SK-N-SH (cell line): ENCODE measurements around the gene SMIM30. TPM values are rescaled to one million over a fixed set of nuclear protein-coding genes. Genes with fewer than 3 reads are reported as not detected.
"Not testable (repeated sequence)": the region's sequence is repeated elsewhere in the genome, so short reads cannot be mapped to it uniquely, and the experiment has no call there.

Experiments
- CTCF ChIA-PET: fragments of 300-600, 350-600 bp; formaldehyde crosslinking; extraction: SDS; loops from one replicate; lab custom pipeline; 2021; lab: Yijun Ruan, JAX
- POLR2A ChIA-PET: fragments of 350-600 bp; sonication (Branson Sonifier 250); formaldehyde crosslinking; extraction: SDS; loops from one replicate; lab custom pipeline; 2020; ENCODE audit warnings: antibody characterized with exemption, inconsistent platforms; lab: Yijun Ruan, JAX
- DNase-seq: peaks from one replicate; pipeline ENCODE4 v3.0.0; 2012
- H2AFZ ChIP-seq: fragments of 200-600 bp; sonication (generic); 2 replicates; pipeline ENCODE4 v1.8.1; 2016; ENCODE audit warnings: antibody characterized with exemption, mild to moderate bottlenecking, low read depth
- H3F3A ChIP-seq: fragments of 200-600 bp; sonication (generic); replicated peaks from 2 replicates; pipeline ENCODE3; 2016; ENCODE audit warnings: antibody characterized with exemption, mild to moderate bottlenecking; ENCODE audit not compliant: insufficient read depth
- H3K27ac ChIP-seq, 2 experiments: fragments of 200-500 bp in 1 of 2; fragments of 200-600 bp in 1 of 2; sonication (Bioruptor generic) in 1 of 2; sonication (generic), shearing (Covaris generic) in 1 of 2; 2 replicates each; pipeline versions ENCODE4 v1.5.1 to v1.6.1; 2014 to 2016; ENCODE audit warnings: low read depth in 2 of 2, inconsistent platforms in 1 of 2, low read length in 1 of 2, mild to moderate bottlenecking in 1 of 2, mixed read lengths in 1 of 2
- H3K27me3 ChIP-seq: fragments of 200-600 bp; sonication (generic), shearing (Covaris generic); 2 replicates; pipeline ENCODE4 v1.6.1; 2016; ENCODE audit warnings: mixed run types; ENCODE audit not compliant: insufficient read depth
- H3K36me3 ChIP-seq, 2 experiments: fragments of 200-500 bp in 1 of 2; fragments of 200-600 bp in 1 of 2; sonication (Bioruptor generic) in 1 of 2; sonication (generic) in 1 of 2; replicated peaks in 1 of 2; 2 replicates each; pipeline versions ENCODE3 to v1.5.1; 2014 to 2016; ENCODE audit warnings: low read length in 1 of 2, mild to moderate bottlenecking in 1 of 2; ENCODE audit not compliant: insufficient read depth in 2 of 2, control insufficient read depth in 1 of 2
- H3K4me1 ChIP-seq, 2 experiments: fragments of 200-500 bp in 1 of 2; fragments of 200-600 bp in 1 of 2; sonication (Bioruptor generic) in 1 of 2; sonication (generic), shearing (Covaris generic) in 1 of 2; 2 replicates each; pipeline versions ENCODE4 v1.5.1 to v1.6.1; 2014 to 2016; ENCODE audit warnings: low read depth in 1 of 2, low read length in 1 of 2, mixed run types in 1 of 2; ENCODE audit not compliant: insufficient read depth in 2 of 2, control insufficient read depth in 1 of 2
- H3K4me2 ChIP-seq: fragments of 200-600 bp; sonication (generic), shearing (Covaris generic); 2 replicates; pipeline ENCODE4 v1.6.1; 2017; ENCODE audit warnings: mixed run types
- H3K4me3 ChIP-seq, 2 experiments: fragments of 200-500 bp in 1 of 2; fragments of 200-600 bp in 1 of 2; sonication (Bioruptor generic) in 1 of 2; sonication (generic), shearing (Covaris generic) in 1 of 2; 2 replicates each; pipeline versions ENCODE4 v1.5.1 to v1.8.1; 2014 to 2016; ENCODE audit warnings: low read depth in 2 of 2, inconsistent platforms in 1 of 2, low read length in 1 of 2, mild to moderate bottlenecking in 1 of 2, mixed read lengths in 1 of 2, moderate library complexity in 1 of 2
- H3K79me2 ChIP-seq: fragments of 200-600 bp; sonication (generic); 2 replicates; pipeline ENCODE4 v1.8.1; 2017; ENCODE audit warnings: mild to moderate bottlenecking; ENCODE audit not compliant: insufficient read depth
- H3K9ac ChIP-seq: fragments of 200-600 bp; sonication (generic); 2 replicates; pipeline ENCODE4 v1.6.1; 2017; ENCODE audit warnings: mixed run types
- H3K9me2 ChIP-seq: fragments of 200-600 bp; sonication (generic); 2 replicates; pipeline ENCODE4 v1.6.1; 2017; ENCODE audit warnings: mixed run types
- H3K9me3 ChIP-seq: fragments of 200-600 bp; sonication (generic); 2 replicates; pipeline ENCODE4 v1.6.1; 2017; ENCODE audit warnings: mixed run types, mild to moderate bottlenecking, moderate library complexity
- H4K20me1 ChIP-seq: fragments of 200-600 bp; sonication (generic); 2 replicates; pipeline ENCODE4 v1.6.1; 2017; ENCODE audit warnings: mild to moderate bottlenecking, mixed run types; ENCODE audit not compliant: insufficient read depth
- CHD2 ChIP-seq: fragments of 150-350 bp; IDR thresholded peaks from 2 replicates; pipeline ENCODE4 v1.6.1; 2018; ENCODE audit warnings: low read length; ENCODE audit not compliant: partially characterized antibody
- ELF1 ChIP-seq: IDR thresholded peaks from 2 replicates; pipeline ENCODE4 v1.4.0; 2012
- EP300 ChIP-seq, 2 experiments: IDR thresholded peaks; 2 replicates each; pipeline versions ENCODE4 v1.4.0 to v1.6.1; 2012; ENCODE audit warnings: borderline replicate concordance in 1 of 2, low read depth in 1 of 2, low read length in 1 of 2
- GABPA ChIP-seq: IDR thresholded peaks from 2 replicates; pipeline ENCODE4 v1.4.0; 2012; ENCODE audit warnings: low read depth, mild to moderate bottlenecking
- JUND ChIP-seq: IDR thresholded peaks from 2 replicates; pipeline ENCODE4 v1.4.0; 2012
- MEF2A ChIP-seq: IDR thresholded peaks from 2 replicates; pipeline ENCODE4 v1.4.0; 2012; ENCODE audit warnings: low read depth, borderline replicate concordance
- MXI1 ChIP-seq: IDR thresholded peaks from 2 replicates; pipeline ENCODE4 v1.6.1; 2012; ENCODE audit warnings: mild to moderate bottlenecking, low read depth, low read length, improper control_type of control experiment
- NRF1 ChIP-seq: IDR thresholded peaks from 2 replicates; pipeline ENCODE4 v1.6.1; 2012; ENCODE audit warnings: low read depth, mild to moderate bottlenecking, low read length
- POLR2AphosphoS5 ChIP-seq: IDR thresholded peaks from 2 replicates; pipeline ENCODE4 v1.6.1; 2012; ENCODE audit warnings: low read depth, low read length
- RAD21 ChIP-seq: IDR thresholded peaks from 2 replicates; pipeline ENCODE4 v1.6.1; 2012; ENCODE audit warnings: mild to moderate bottlenecking, low read length
- RCOR1 ChIP-seq: fragments of 150-350 bp; IDR thresholded peaks from 2 replicates; pipeline ENCODE4 v1.6.1; 2017; ENCODE audit warnings: antibody characterized with exemption, low read length
- RFX5 ChIP-seq: IDR thresholded peaks from 2 replicates; pipeline ENCODE4 v1.6.1; 2012; ENCODE audit warnings: mild to moderate bottlenecking, improper control_type of control experiment, low read length
- SIN3A ChIP-seq: IDR thresholded peaks from 2 replicates; pipeline ENCODE4 v1.6.1; 2012; ENCODE audit warnings: low read depth, mild to moderate bottlenecking, low read length, moderate library complexity, borderline replicate concordance
- SMC3 ChIP-seq: IDR thresholded peaks from 2 replicates; pipeline ENCODE4 v1.6.1; 2012; ENCODE audit warnings: low read depth, low read length, improper control_type of control experiment
- TAF1 ChIP-seq: IDR thresholded peaks from 2 replicates; pipeline ENCODE4 v1.6.1; 2012; ENCODE audit warnings: low read depth, mild to moderate bottlenecking, low read length, moderate library complexity, borderline replicate concordance
- YY1 ChIP-seq: IDR thresholded peaks from 2 replicates; pipeline ENCODE4 v1.4.0; 2012; ENCODE audit warnings: low read depth, mild to moderate bottlenecking
- WGBS: methylation state at CpG from one replicate; pipeline ENCODE4 v1.1.6; 2017; ENCODE audit warnings: low lambda C conversion rate; 5-methylcytosine and 5-hydroxymethylcytosine counted together
- polyA plus RNA-seq, 3 experiments: library from polyadenylated mRNA; depleted of rRNA; stranded (reverse); fragments of >200 nt; gene quantifications; 2 replicates each; pipeline ENCODE4 v1.2.3, GENCODE V29; 2012
- TF ChIP-seq, protein P1 (sequence below): IDR thresholded peaks from 2 replicates; pipeline ENCODE4 v1.4.0; 2012; ENCODE audit warnings: low read depth
- TF ChIP-seq, protein P2 (sequence below): IDR thresholded peaks from 2 replicates; pipeline ENCODE4 v1.4.0; 2012; ENCODE audit warnings: low read depth, borderline replicate concordance
- TF ChIP-seq, protein P3 (sequence below): IDR thresholded peaks from 2 replicates; pipeline ENCODE4 v1.4.0; 2012; ENCODE audit warnings: low read depth, borderline replicate concordance
- TF ChIP-seq, protein P4 (sequence below): IDR thresholded peaks from 2 replicates; pipeline ENCODE4; 2012
- TF ChIP-seq, protein P5 (sequence below): IDR thresholded peaks from 2 replicates; pipeline ENCODE4 v1.6.1; 2012; ENCODE audit warnings: mild to moderate bottlenecking, low read depth, low read length, moderate library complexity

Gene SMIM30, protein sequence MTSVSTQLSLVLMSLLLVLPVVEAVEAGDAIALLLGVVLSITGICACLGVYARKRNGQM
- polyA plus RNA-seq (2012; rRNA removed) = 46.5 and 68.8 TPM in 2 replicates
- polyA plus RNA-seq (2012; cell fraction: cytosol; rRNA removed) = 83.9 and 98.6 TPM in 2 replicates
- polyA plus RNA-seq (2012; cell fraction: nucleus; rRNA removed) = 11.7 and 19.9 TPM in 2 replicates

DNA sequence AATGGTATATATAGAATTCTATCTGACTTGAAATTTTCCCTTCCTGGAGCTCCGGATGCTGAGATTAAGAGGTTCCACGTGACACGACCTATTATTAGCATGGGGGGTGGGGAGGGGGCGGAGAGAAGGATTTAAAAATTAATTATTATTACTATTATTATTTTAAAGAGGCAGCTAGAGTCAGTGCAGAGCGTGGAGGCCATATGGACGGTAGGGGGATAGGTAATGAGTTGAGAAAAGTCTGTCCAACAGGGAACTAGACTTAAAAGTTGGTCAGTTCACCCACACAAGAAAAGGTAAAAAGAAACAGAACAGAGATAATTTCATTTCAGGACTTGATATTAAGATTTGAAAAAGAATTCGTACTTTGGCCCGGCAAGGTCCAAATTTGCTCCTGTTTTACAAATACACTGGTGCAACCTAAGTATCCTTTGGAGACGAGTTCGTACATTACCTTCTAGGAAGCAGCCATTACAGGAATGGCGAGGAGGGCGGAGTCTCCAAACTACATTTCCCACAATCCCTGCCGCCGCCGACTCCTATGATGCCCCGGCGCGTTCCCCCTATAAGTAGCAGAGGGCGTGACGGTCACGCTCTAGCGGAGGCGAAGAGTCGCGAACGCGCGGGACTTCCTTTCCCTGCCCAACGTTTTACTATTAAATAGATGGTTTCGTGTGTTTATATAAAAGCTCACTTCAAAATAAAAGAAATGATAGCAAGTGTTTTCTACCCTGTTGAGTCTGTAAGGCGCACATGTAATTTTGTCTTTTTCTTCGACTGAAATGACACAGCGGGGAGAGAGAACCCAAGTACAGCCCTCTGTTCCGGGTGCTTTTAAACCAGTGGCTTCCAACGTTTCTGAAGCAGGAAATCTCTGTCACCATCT, at the start of gene SMIM30:
SMIM30 (minus strand) TSS at position 481 of the 886 bp plus-strand sequence. CDS start 976 bp downstream, outside the sequence.
- POLR2A ChIA-PET = interaction anchor here (0.6 kb wide), 1 partner anchor 101 kb away, joined by 3 read pairs; no protein-coding TSS in a partner anchor
- CTCF ChIA-PET = interaction anchor here (1.0 kb wide), 1 partner anchor 26 kb away, joined by 3 read pairs; no protein-coding TSS in a partner anchor
- WGBS = 2% methylated on average over 34 of the region's 35 CpGs

DNA sequence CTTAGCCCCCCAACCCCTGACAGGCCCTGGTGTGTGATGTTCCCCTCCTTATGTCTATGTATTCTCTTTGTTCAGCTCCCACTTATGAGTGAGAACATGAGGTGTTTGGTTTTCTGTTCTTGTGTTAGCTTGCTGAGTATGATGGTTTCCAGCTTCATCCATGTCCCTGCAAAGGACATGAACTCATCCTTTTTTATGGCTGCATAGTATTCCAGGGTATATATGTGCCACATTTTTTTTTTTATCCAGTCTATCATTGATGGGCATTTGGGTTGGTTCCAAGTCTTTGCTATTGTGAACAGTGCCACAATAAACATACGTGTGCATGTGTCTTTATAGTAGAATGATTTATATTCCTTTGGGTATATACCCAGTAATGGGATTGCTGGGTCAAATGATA, 47.8 kb upstream of the SMIM30 start:
- DNase-seq, H3K4me3 ChIP-seq, H3K36me3 ChIP-seq, H3K27me3 ChIP-seq, CTCF ChIA-PET, POLR2A ChIA-PET, H2AFZ ChIP-seq, H3K9ac ChIP-seq, H3K9me2 ChIP-seq, H4K20me1 ChIP-seq, H3K9me3 ChIP-seq, H3K79me2 ChIP-seq, H3F3A ChIP-seq, H3K4me2 ChIP-seq, H3K4me1 ChIP-seq, H3K27ac ChIP-seq: not testable (repeated sequence)
- WGBS = 48% methylated on average over 1 of the region's 1 CpG

More for the DNA sequence above, at the start of gene SMIM30:
- Histone ChIP-seq H2AFZ (peak within 1 kb of the TSS; percentile 76), H3K36me3 (peaks cover 32% of the 10 kb centered on the region in 2 experiments), H3F3A (no peaks in the 10 kb centered on the region), H3K27me3 (no peaks in the 10 kb centered on the region), H3K27ac (peak within 1 kb of the TSS; percentile 65 to 94), H3K4me2 (peak within 1 kb of the TSS; percentile 65), H3K9me2 (no peaks in the 10 kb centered on the region), H3K9ac (peak within 1 kb of the TSS; percentile 67), H4K20me1 (no peaks in the 10 kb centered on the region), H3K4me3 (peak within 1 kb of the TSS; percentile 80 to 89), H3K9me3 (no peaks in the 10 kb centered on the region), H3K4me1 (peaks cover 7 to 24% of the 10 kb centered on the region in 2 experiments; a peak in 3 of 4 replicates), H3K79me2 (peaks cover 7% of the 10 kb centered on the region)
- TF ChIP-seq POLR2AphosphoS5 (peak; percentile 98; the same call in 1 of the 2 replicates), RFX5 (no peak), NRF1 (peak; percentile 25; the same call in 1 of the 2 replicates), MXI1 (peak; percentile 88), EP300 (IDR thresholded peaks at IDR 0.05; ENCODE audit: borderline replicate concordance in 1 of 2, low read depth in 1 of 2, low read length in 1 of 2) (peak in 1 of 2 experiments; percentile 45; a peak in 1 of 4 replicates), ELF1 (peak; percentile 74), MEF2A (peak; percentile 65), GABPA (peak; percentile 34; the same call in 1 of the 2 replicates), SMC3 (no peak), JUND (no peak), RCOR1 (peak; percentile 71), SIN3A (0 out of 2 replicates have a peak, but pooled peaks have one; percentile 53), TAF1 (peak; percentile 99), RAD21 (0 out of 2 replicates have a peak, but pooled peaks have one; percentile 7), YY1 (peak; percentile 98), CHD2 (peak; percentile 96)
- TF ChIP-seq, protein P1, sequence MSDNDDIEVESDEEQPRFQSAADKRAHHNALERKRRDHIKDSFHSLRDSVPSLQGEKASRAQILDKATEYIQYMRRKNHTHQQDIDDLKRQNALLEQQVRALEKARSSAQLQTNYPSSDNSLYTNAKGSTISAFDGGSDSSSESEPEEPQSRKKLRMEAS = peak; percentile 86
- TF ChIP-seq, protein P2, sequence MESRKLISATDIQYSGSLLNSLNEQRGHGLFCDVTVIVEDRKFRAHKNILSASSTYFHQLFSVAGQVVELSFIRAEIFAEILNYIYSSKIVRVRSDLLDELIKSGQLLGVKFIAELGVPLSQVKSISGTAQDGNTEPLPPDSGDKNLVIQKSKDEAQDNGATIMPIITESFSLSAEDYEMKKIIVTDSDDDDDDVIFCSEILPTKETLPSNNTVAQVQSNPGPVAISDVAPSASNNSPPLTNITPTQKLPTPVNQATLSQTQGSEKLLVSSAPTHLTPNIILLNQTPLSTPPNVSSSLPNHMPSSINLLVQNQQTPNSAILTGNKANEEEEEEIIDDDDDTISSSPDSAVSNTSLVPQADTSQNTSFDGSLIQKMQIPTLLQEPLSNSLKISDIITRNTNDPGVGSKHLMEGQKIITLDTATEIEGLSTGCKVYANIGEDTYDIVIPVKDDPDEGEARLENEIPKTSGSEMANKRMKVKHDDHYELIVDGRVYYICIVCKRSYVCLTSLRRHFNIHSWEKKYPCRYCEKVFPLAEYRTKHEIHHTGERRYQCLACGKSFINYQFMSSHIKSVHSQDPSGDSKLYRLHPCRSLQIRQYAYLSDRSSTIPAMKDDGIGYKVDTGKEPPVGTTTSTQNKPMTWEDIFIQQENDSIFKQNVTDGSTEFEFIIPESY = peak; percentile 90
- TF ChIP-seq, protein P3, sequence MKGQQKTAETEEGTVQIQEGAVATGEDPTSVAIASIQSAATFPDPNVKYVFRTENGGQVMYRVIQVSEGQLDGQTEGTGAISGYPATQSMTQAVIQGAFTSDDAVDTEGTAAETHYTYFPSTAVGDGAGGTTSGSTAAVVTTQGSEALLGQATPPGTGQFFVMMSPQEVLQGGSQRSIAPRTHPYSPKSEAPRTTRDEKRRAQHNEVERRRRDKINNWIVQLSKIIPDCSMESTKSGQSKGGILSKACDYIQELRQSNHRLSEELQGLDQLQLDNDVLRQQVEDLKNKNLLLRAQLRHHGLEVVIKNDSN = peak; percentile 73
- TF ChIP-seq, protein P4, sequence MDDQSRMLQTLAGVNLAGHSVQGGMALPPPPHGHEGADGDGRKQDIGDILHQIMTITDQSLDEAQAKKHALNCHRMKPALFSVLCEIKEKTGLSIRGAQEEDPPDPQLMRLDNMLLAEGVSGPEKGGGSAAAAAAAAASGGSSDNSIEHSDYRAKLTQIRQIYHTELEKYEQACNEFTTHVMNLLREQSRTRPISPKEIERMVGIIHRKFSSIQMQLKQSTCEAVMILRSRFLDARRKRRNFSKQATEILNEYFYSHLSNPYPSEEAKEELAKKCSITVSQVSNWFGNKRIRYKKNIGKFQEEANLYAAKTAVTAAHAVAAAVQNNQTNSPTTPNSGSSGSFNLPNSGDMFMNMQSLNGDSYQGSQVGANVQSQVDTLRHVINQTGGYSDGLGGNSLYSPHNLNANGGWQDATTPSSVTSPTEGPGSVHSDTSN = no peak
- TF ChIP-seq, protein P5, sequence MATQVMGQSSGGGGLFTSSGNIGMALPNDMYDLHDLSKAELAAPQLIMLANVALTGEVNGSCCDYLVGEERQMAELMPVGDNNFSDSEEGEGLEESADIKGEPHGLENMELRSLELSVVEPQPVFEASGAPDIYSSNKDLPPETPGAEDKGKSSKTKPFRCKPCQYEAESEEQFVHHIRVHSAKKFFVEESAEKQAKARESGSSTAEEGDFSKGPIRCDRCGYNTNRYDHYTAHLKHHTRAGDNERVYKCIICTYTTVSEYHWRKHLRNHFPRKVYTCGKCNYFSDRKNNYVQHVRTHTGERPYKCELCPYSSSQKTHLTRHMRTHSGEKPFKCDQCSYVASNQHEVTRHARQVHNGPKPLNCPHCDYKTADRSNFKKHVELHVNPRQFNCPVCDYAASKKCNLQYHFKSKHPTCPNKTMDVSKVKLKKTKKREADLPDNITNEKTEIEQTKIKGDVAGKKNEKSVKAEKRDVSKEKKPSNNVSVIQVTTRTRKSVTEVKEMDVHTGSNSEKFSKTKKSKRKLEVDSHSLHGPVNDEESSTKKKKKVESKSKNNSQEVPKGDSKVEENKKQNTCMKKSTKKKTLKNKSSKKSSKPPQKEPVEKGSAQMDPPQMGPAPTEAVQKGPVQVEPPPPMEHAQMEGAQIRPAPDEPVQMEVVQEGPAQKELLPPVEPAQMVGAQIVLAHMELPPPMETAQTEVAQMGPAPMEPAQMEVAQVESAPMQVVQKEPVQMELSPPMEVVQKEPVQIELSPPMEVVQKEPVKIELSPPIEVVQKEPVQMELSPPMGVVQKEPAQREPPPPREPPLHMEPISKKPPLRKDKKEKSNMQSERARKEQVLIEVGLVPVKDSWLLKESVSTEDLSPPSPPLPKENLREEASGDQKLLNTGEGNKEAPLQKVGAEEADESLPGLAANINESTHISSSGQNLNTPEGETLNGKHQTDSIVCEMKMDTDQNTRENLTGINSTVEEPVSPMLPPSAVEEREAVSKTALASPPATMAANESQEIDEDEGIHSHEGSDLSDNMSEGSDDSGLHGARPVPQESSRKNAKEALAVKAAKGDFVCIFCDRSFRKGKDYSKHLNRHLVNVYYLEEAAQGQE = peak; percentile 52; the same call in 1 of the 2 replicates
- peak; percentile 85 for DNase-seq
